PC-3 (cell line): Measurements from ENCODE around the gene PRRC2B.

Source experiments
- CTCF ChIP-seq: fragments of 300-600 bp; sonication (generic); conservative IDR thresholded peaks from 2 replicates; pipeline ENCODE4 v1.5.1; 2017; ENCODE audit warnings: antibody characterized with exemption, low read depth, mild to moderate bottlenecking, low read length
- EZH2 ChIP-seq: fragments of 300-600 bp; sonication (generic); IDR thresholded peaks from one replicate; pipeline ENCODE4 v1.6.1; 2017; ENCODE audit warnings: antibody characterized with exemption, mild to moderate bottlenecking, low read length; ENCODE audit not compliant: unreplicated experiment
- EZH2phosphoT487 ChIP-seq: fragments of 300-600 bp; sonication (generic); IDR thresholded peaks from 2 replicates; pipeline ENCODE4 v1.6.1; 2018; ENCODE audit warnings: mild to moderate bottlenecking, antibody characterized with exemption, low read length, borderline replicate concordance

DNA sequence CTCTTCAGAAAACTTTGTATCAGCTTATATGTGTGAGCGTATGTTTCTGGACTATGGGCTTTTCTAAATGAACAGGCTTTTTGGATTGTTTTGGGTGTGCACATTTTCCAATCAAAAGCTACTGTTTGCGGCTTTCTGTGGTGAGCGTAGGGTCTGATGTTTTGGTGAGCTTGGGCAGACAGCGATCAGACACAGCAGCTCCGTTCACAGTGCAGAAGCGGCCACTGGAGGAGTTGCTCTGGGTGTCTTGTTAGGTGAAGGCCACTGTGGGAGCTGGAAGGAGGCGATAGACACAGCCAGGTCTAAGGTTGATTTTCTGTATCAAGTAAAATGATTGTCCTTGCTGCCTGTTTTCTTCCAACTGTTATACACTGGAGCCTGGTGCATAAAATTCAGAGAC lies 11.1 kb downstream of the PRRC2B start:
- TF ChIP-seq CTCF: no peak
- no peak for TF ChIP-seq EZH2
- no peak for TF ChIP-seq EZH2phosphoT487
